Keratinocyte (primary cell): ENCODE measurements around the gene IGSF6. TPM values are rescaled to one million over a fixed set of nuclear protein-coding genes. Genes with fewer than 3 reads are reported as not detected.
A peak's percentile ranks its signal among the peaks of the same experiment; 100 is the strongest.

Source experiments
- DNase-seq: peaks from one replicate; pipeline ENCODE4 v3.0.0-alpha.2; 2011; ENCODE audit warnings: low read depth, missing footprints, low spot score
- FAIRE-seq: peaks from 2 replicates; lab custom pipeline; 2011; peaks lifted over from hg19 to GRCh38; lab: Jason Lieb, UNC
- H2AFZ ChIP-seq: 2 replicates; pipeline ENCODE4 v1.6.0; 2012; ENCODE audit warnings: low read length, control low read depth, inconsistent platforms; ENCODE audit not compliant: control insufficient read depth
- H3K27ac ChIP-seq: 2 replicates; pipeline ENCODE4 v1.5.1; 2011; ENCODE audit warnings: low read length; ENCODE audit not compliant: control insufficient read depth, insufficient read depth
- H3K27me3 ChIP-seq: 3 replicates; pipeline ENCODE4 v1.6.0; 2011; ENCODE audit warnings: low read length; ENCODE audit not compliant: control insufficient read depth, insufficient read depth; ENCODE audit errors: extremely low read depth
- H3K36me3 ChIP-seq, 2 experiments: 2 replicates in 1 of 2; 3 replicates in 1 of 2; pipeline ENCODE4 v1.5.1; 2011; ENCODE audit warnings: low read length in 2 of 2, mild to moderate bottlenecking in 1 of 2; ENCODE audit not compliant: control insufficient read depth in 2 of 2, insufficient read depth in 2 of 2; ENCODE audit errors: extremely low read depth in 1 of 2
- H3K4me1 ChIP-seq: 3 replicates; pipeline ENCODE4 v1.5.1; 2011; ENCODE audit warnings: low read length; ENCODE audit not compliant: control insufficient read depth, insufficient read depth; ENCODE audit errors: extremely low read depth
- H3K4me2 ChIP-seq: 3 replicates; pipeline ENCODE4 v1.6.0; 2011; ENCODE audit warnings: low read depth, low read length; ENCODE audit not compliant: control insufficient read depth, insufficient read depth; ENCODE audit errors: extremely low read depth
- H3K4me3 ChIP-seq, 3 experiments: fragments of 200-600 bp in 1 of 3; sonication (generic) in 1 of 3; 2 replicates in 2 of 3; 3 replicates in 1 of 3; pipeline ENCODE4 v1.5.1; 2011 to 2016; ENCODE audit warnings: low read length in 3 of 3, mild to moderate bottlenecking in 3 of 3, control low read depth in 2 of 3, inconsistent platforms in 1 of 3, low read depth in 1 of 3, mixed read lengths in 1 of 3, mixed run types in 1 of 3, moderate library complexity in 1 of 3; ENCODE audit not compliant: control insufficient read depth in 2 of 3, insufficient read depth in 2 of 3; ENCODE audit errors: extremely low read depth in 1 of 3
- H3K79me2 ChIP-seq: 2 replicates; pipeline ENCODE4 v1.6.0; 2012; ENCODE audit warnings: low read length; ENCODE audit not compliant: control insufficient read depth, insufficient read depth
- H3K9ac ChIP-seq: 3 replicates; pipeline ENCODE4 v1.6.0; 2011; ENCODE audit warnings: low read length; ENCODE audit not compliant: control insufficient read depth, insufficient read depth; ENCODE audit errors: extremely low read depth
- H3K9me1 ChIP-seq: 3 replicates; pipeline ENCODE4 v1.6.0; 2011; ENCODE audit warnings: low read length; ENCODE audit not compliant: control insufficient read depth, insufficient read depth; ENCODE audit errors: extremely low read depth
- H3K9me3 ChIP-seq: 2 replicates; pipeline ENCODE4 v1.5.1; 2012; ENCODE audit warnings: low read depth, low read length; ENCODE audit not compliant: control insufficient read depth
- H4K20me1 ChIP-seq: 3 replicates; pipeline ENCODE4 v1.6.0; 2011; ENCODE audit warnings: low read length; ENCODE audit not compliant: control insufficient read depth, insufficient read depth; ENCODE audit errors: extremely low read depth
- EZH2 ChIP-seq: IDR thresholded peaks from one replicate; pipeline ENCODE4 v1.6.1; 2012; ENCODE audit warnings: inconsistent platforms, mild to moderate bottlenecking, low read length, moderate library complexity
- dilution Hi-C: fragments of 300-500 bp; cut with MboI; formaldehyde crosslinking; loops from one replicate; pipeline ENCODE4 v1.7.0; 2020; ENCODE audit warnings: low sequenced_read_pairs; ENCODE audit not compliant: extremely low pct_ligation_motif_present
- polyA plus RNA-seq, 5 experiments: library from polyadenylated mRNA; depleted of rRNA in 3 of 5; stranded (reverse) in 3 of 5; stranded (forward) in 1 of 5; unstranded in 1 of 5; fragments of >200 nt; gene quantifications; 1 replicate in 1 of 5; 2 replicates in 3 of 5; 3 replicates in 1 of 5; pipeline versions ENCODE4 v1.2.1 to v1.2.3, GENCODE V29; 2011 to 2012; ENCODE audit warnings: missing spikeins in 2 of 5, low read depth in 1 of 5, low replicate concordance in 1 of 5
- TF ChIP-seq, protein P1 (sequence below), 3 experiments: IDR thresholded peaks in 1 of 3; conservative IDR thresholded peaks in 1 of 3; optimal IDR thresholded peaks in 1 of 3; 2 replicates in 2 of 3; 3 replicates in 1 of 3; pipeline versions ENCODE3 to v1.5.1; 2011; ENCODE audit warnings: low read length in 3 of 3, mild to moderate bottlenecking in 3 of 3, moderate library complexity in 2 of 3, control low read depth in 1 of 3, inconsistent platforms in 1 of 3; ENCODE audit not compliant: insufficient read depth in 2 of 3; ENCODE audit errors: extremely low read depth in 1 of 3

IGSF6 gene
- polyA plus RNA-seq, 1 donor (not counting 4 experiments of a cell fraction or from before 2014, with no cell fraction given), result not detected

DNA sequence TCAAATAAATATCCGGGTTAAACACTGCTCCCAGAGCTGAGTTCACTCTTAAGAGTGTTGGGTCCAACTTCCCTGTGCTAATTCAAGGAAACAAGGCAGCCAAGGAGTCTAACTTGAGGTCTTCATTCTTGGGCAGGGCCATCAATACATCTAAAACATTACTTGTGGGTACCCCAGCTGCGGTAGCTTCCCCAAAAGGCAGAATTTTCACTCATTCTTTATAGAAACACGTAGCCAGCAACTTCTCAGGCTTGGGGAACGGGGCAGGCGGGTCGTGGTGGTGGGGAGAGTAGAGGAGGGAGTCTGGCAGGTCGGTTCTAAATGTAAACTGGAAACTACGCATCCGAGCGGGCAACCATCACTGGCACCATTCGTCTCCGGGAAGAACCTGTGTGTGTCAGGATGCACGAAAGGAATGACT, 53.7 kb downstream of the IGSF6 start:
- Histone ChIP-seq H3K4me3 (peak overlapping the region; percentile 65 to 99 (median 98)), H3K27me3 (no peaks in the 10 kb centered on the region), H3K36me3 (no peaks in the 10 kb centered on the region), H3K27ac (peak overlapping the region; percentile 84), H4K20me1 (no peaks in the 10 kb centered on the region), H3K79me2 (peaks cover 38% of the 10 kb centered on the region), H3K9me3 (no peaks in the 10 kb centered on the region), H3K4me1 (peaks cover 17% of the 10 kb centered on the region), H3K9ac (peak overlapping the region; percentile 92), H2AFZ (peak overlapping the region; percentile 93), H3K4me2 (peak overlapping the region; percentile 78), H3K9me1 (no peaks in the 10 kb centered on the region)
- no peak for DNase-seq
- no peak for FAIRE-seq
- no peak for TF ChIP-seq EZH2
- TF ChIP-seq, protein P1, sequence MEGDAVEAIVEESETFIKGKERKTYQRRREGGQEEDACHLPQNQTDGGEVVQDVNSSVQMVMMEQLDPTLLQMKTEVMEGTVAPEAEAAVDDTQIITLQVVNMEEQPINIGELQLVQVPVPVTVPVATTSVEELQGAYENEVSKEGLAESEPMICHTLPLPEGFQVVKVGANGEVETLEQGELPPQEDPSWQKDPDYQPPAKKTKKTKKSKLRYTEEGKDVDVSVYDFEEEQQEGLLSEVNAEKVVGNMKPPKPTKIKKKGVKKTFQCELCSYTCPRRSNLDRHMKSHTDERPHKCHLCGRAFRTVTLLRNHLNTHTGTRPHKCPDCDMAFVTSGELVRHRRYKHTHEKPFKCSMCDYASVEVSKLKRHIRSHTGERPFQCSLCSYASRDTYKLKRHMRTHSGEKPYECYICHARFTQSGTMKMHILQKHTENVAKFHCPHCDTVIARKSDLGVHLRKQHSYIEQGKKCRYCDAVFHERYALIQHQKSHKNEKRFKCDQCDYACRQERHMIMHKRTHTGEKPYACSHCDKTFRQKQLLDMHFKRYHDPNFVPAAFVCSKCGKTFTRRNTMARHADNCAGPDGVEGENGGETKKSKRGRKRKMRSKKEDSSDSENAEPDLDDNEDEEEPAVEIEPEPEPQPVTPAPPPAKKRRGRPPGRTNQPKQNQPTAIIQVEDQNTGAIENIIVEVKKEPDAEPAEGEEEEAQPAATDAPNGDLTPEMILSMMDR (optimal IDR thresholded peaks at IDR 0.05 in 1 of 3, IDR thresholded peaks at IDR 0.05 in 1 of 3, conservative IDR thresholded peaks at IDR 0.05 in 1 of 3; ENCODE audit: extremely low read depth in 1 of 3, insufficient read depth in 2 of 3, low read length in 3 of 3), result no peak
- dilution Hi-C loops, result no loop called here

DNA sequence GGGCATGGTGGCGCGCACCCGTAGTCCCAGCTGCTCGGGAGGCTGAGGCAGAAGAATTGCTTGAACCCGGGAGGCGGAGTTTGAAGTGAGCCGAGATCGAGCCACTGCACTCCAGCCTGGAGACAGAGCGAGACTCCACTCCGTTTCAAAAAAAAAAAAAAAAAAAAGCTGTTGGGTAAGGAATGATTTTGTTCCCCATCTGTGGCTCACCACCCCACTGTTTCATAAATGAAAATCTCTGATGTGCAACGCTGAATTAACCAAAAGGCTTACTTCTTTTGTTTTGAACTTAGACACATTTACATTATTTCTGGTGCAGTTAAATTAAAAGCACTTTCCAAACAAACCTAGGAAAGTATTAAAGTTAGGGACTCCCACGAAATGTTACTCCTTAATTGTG, 54.2 kb downstream of the IGSF6 start:
- H3K79me2 ChIP-seq, result peaks cover 33% of the 10 kb centered on the region
- no peak overlapping the region for H3K27ac ChIP-seq
- dilution Hi-C loops, result no loop called here
- TF ChIP-seq, protein P1 (optimal IDR thresholded peaks at IDR 0.05 in 1 of 3, IDR thresholded peaks at IDR 0.05 in 1 of 3, conservative IDR thresholded peaks at IDR 0.05 in 1 of 3; ENCODE audit: extremely low read depth in 1 of 3, insufficient read depth in 2 of 3, low read length in 3 of 3), result no peak
- no peak for TF ChIP-seq EZH2
- no peak for FAIRE-seq
- no peaks in the 10 kb centered on the region for H3K27me3 ChIP-seq
- H3K9ac ChIP-seq, result no peak overlapping the region
- no peaks in the 10 kb centered on the region for H3K9me3 ChIP-seq
- no peaks in the 10 kb centered on the region for H3K36me3 ChIP-seq
- H2AFZ ChIP-seq, result peak overlapping the region; percentile 93
- no peak overlapping the region for H3K4me3 ChIP-seq
- H3K4me1 ChIP-seq, result peaks cover 17% of the 10 kb centered on the region
- H3K4me2 ChIP-seq, result peak overlapping the region; percentile 78
- H4K20me1 ChIP-seq, result no peaks in the 10 kb centered on the region
- DNase-seq, result no peak
- no peaks in the 10 kb centered on the region for H3K9me1 ChIP-seq
